C4-2B (cell line): Measurements from ENCODE around the gene SMARCA2.

Experiments
- CTCF ChIP-seq: fragments of 450-650 bp; conservative IDR thresholded peaks from 2 replicates; pipeline ENCODE4 v1.5.1; 2017; ENCODE audit warnings: mild to moderate bottlenecking
- ZFX ChIP-seq: fragments of 450-650 bp; IDR thresholded peaks from 2 replicates; pipeline ENCODE4 v1.6.1; 2017

GRCh38 chr9:2086116-2086515 is 71.0 kb downstream of the SMARCA2 start:
- TF ChIP-seq CTCF: no peak
- TF ChIP-seq ZFX: no peak
